Measurements from ENCODE around the gene RAP1GAP2.

The RAP1GAP2 gene

GRCh38 chr17:2856727-2857126 is 60.5 kb downstream of the RAP1GAP2 start:
- TF ChIP-seq CTCF (conservative IDR thresholded peaks at IDR 0.05) = no peak
- no peak overlapping the region for H3K27ac ChIP-seq

- no peak for TF ChIP-seq CTCF (conservative IDR thresholded peaks at IDR 0.05)
- H3K27ac ChIP-seq = no peak overlapping the region
Measured at GRCh38 chr17:2860045-2860444, 63.8 kb downstream of the RAP1GAP2 start.

- TF ChIP-seq CTCF (conservative IDR thresholded peaks at IDR 0.05) = no peak
- no peak overlapping the region for H3K27ac ChIP-seq
Measured at GRCh38 chr17:2860883-2861282, 64.6 kb downstream of the RAP1GAP2 start.

- H3K27ac ChIP-seq = peak overlapping the region; percentile 40
Measured at GRCh38 chr17:2862197-2862596, 66.0 kb downstream of the RAP1GAP2 start.

GRCh38 chr17:2863204-2863603 is 67.0 kb downstream of the RAP1GAP2 start:
- no peak for TF ChIP-seq CTCF (conservative IDR thresholded peaks at IDR 0.05)
- peak overlapping the region; percentile 40 for H3K27ac ChIP-seq

More at GRCh38 chr17:2862197-2862596, 66.0 kb downstream of the RAP1GAP2 start:
- no peak for TF ChIP-seq CTCF (conservative IDR thresholded peaks at IDR 0.05)

GRCh38 chr17:2865228-2865627 is 69.0 kb downstream of the RAP1GAP2 start:
- no peak for TF ChIP-seq CTCF (conservative IDR thresholded peaks at IDR 0.05)
- no peak overlapping the region for H3K27ac ChIP-seq

GRCh38 chr17:2867441-2868424 is 71.5 kb downstream of the RAP1GAP2 start:
- no peak overlapping the region for H3K27ac ChIP-seq
- no peak for TF ChIP-seq CTCF (conservative IDR thresholded peaks at IDR 0.05)

Data from VCaP (cell line).